Astrocyte (in vitro differentiated cells and primary cell): Measurements from ENCODE around the gene RPL37A. TPM values are rescaled to one million over a fixed set of nuclear protein-coding genes. Genes with fewer than 3 reads are reported as not detected.

Experiments used
- DNase-seq: peaks from one replicate; pipeline ENCODE4 v3.0.0-alpha.2; 2010; ENCODE audit warnings: low read depth
- FAIRE-seq: peaks from 2 replicates; lab custom pipeline; 2011; peaks lifted over from hg19 to GRCh38; lab: Jason Lieb, UNC
- H2AFZ ChIP-seq: 2 replicates; pipeline ENCODE4 v1.6.0; 2012; ENCODE audit warnings: low read depth, low read length, inconsistent platforms
- H3K27ac ChIP-seq: 2 replicates; pipeline ENCODE4 v1.5.1; 2011; ENCODE audit warnings: low read depth, low read length, inconsistent platforms
- H3K27me3 ChIP-seq: 2 replicates; pipeline ENCODE4 v1.6.0; 2011; ENCODE audit warnings: low read length, inconsistent platforms; ENCODE audit not compliant: insufficient read depth
- H3K36me3 ChIP-seq: 2 replicates; pipeline ENCODE4 v1.5.1; 2011; ENCODE audit warnings: low read length, inconsistent platforms; ENCODE audit not compliant: insufficient read depth
- H3K4me1 ChIP-seq: 2 replicates; pipeline ENCODE4 v1.5.1; 2011; ENCODE audit warnings: low read length, inconsistent platforms; ENCODE audit not compliant: insufficient read depth
- H3K4me2 ChIP-seq: 2 replicates; pipeline ENCODE4 v1.6.0; 2012; ENCODE audit warnings: low read length, inconsistent platforms
- H3K4me3 ChIP-seq: 2 replicates; pipeline ENCODE4 v1.5.1; 2011; ENCODE audit warnings: low read depth, mild to moderate bottlenecking, low read length, inconsistent platforms; ENCODE audit not compliant: insufficient read depth
- H3K79me2 ChIP-seq: 2 replicates; pipeline ENCODE4 v1.6.0; 2012; ENCODE audit warnings: mild to moderate bottlenecking, low read length, inconsistent platforms; ENCODE audit not compliant: insufficient read depth
- H3K9ac ChIP-seq: 2 replicates; pipeline ENCODE4 v1.6.0; 2012; ENCODE audit warnings: mild to moderate bottlenecking, low read length, inconsistent platforms
- H3K9me3 ChIP-seq: 2 replicates; pipeline ENCODE4 v1.5.1; 2012; ENCODE audit warnings: low read depth, mild to moderate bottlenecking, low read length, inconsistent platforms; ENCODE audit not compliant: insufficient read depth
- H4K20me1 ChIP-seq: 2 replicates; pipeline ENCODE4 v1.6.0; 2012; ENCODE audit warnings: low read length, inconsistent platforms; ENCODE audit not compliant: insufficient read depth
- H3K27ac Mint-ChIP-seq: one replicate; pipeline ENCODE4 v1.8.0; 2021; ENCODE audit warnings: mild to moderate bottlenecking, mixed read lengths; ENCODE audit not compliant: unreplicated experiment
- H3K27me3 Mint-ChIP-seq: one replicate; pipeline ENCODE4 v1.8.0; 2021; ENCODE audit warnings: low read depth, mixed read lengths; ENCODE audit not compliant: unreplicated experiment
- H3K36me3 Mint-ChIP-seq: one replicate; pipeline ENCODE4 v1.8.0; 2021; ENCODE audit warnings: low read depth, mixed read lengths; ENCODE audit not compliant: unreplicated experiment
- H3K4me1 Mint-ChIP-seq: one replicate; pipeline ENCODE4 v1.8.0; 2021; ENCODE audit warnings: low read depth, mixed read lengths; ENCODE audit not compliant: unreplicated experiment
- H3K4me3 Mint-ChIP-seq: one replicate; pipeline ENCODE4 v1.8.0; 2021; ENCODE audit warnings: mild to moderate bottlenecking, moderate library complexity, mixed read lengths; ENCODE audit not compliant: unreplicated experiment
- H3K9me3 Mint-ChIP-seq: one replicate; pipeline ENCODE4 v1.8.0; 2021; ENCODE audit warnings: mild to moderate bottlenecking, mixed read lengths; ENCODE audit not compliant: unreplicated experiment
- CTCF ChIP-seq: IDR thresholded peaks from 2 replicates; pipeline ENCODE4 v1.5.1; 2011; ENCODE audit warnings: low read depth, mild to moderate bottlenecking, inconsistent platforms, low read length, moderate library complexity; ENCODE audit not compliant: insufficient read depth
- EZH2 ChIP-seq: IDR thresholded peaks from 2 replicates; pipeline ENCODE4 v1.6.1; 2012; ENCODE audit warnings: mild to moderate bottlenecking, low read length, inconsistent platforms; ENCODE audit not compliant: insufficient read depth
- total RNA-seq: library from RNA; stranded (reverse); gene quantifications from 2 replicates; pipeline ENCODE4 v1.2.1, GENCODE V29; 2021

Gene RPL37A
- total RNA-seq, 1 donor from 2014 or later = 2,632 TPM

- H3K9ac ChIP-seq = peak overlapping the region; percentile 99
- Mint-ChIP-seq H3K9me3 (no peaks in the 10 kb centered on the region), H3K27ac (peak overlapping the region; percentile 94), H3K4me1 (peaks cover 50% of the 10 kb centered on the region), H3K4me3 (peak overlapping the region; percentile 94), H3K36me3 (peaks cover 23% of the 10 kb centered on the region), H3K27me3 (no peaks in the 10 kb centered on the region)
- no peak for FAIRE-seq
- H3K27ac ChIP-seq = peak overlapping the region; percentile 83
- H3K27me3 ChIP-seq = no peaks in the 10 kb centered on the region
- peak overlapping the region; percentile 90 for H2AFZ ChIP-seq
- H3K4me3 ChIP-seq = peak overlapping the region; percentile 99
- H4K20me1 ChIP-seq = peaks cover 38% of the 10 kb centered on the region
- no peaks in the 10 kb centered on the region for H3K9me3 ChIP-seq
- no peak for DNase-seq
- peaks cover 54% of the 10 kb centered on the region for H3K4me1 ChIP-seq
- peaks cover 34% of the 10 kb centered on the region for H3K36me3 ChIP-seq
- H3K4me2 ChIP-seq = peak overlapping the region; percentile 91
- TF ChIP-seq EZH2 (no peak), CTCF (no peak)
- peaks cover 54% of the 10 kb centered on the region for H3K79me2 ChIP-seq
These were observed 1.1 kb upstream of the RPL37A start for GRCh38 chr2:216497382-216498069.

GRCh38 chr2:216498070-216498378 is 620 bp upstream of the RPL37A start:
- FAIRE-seq (no peak), DNase-seq (no peak)
- Histone ChIP-seq H3K9me3 (no peaks in the 10 kb centered on the region), H3K4me1 (peaks cover 49% of the 10 kb centered on the region), H3K79me2 (peaks cover 59% of the 10 kb centered on the region), H3K36me3 (peaks cover 39% of the 10 kb centered on the region), H3K4me2 (peak overlapping the region; percentile 91), H3K27me3 (no peaks in the 10 kb centered on the region), H4K20me1 (peaks cover 43% of the 10 kb centered on the region), H3K4me3 (peak overlapping the region; percentile 99), H2AFZ (peak overlapping the region; percentile 90), H3K27ac (peak overlapping the region; percentile 83), H3K9ac (peak overlapping the region; percentile 99)
- TF ChIP-seq EZH2 = no peak
- no peak for TF ChIP-seq CTCF
- peaks cover 27% of the 10 kb centered on the region for H3K36me3 Mint-ChIP-seq
- no peaks in the 10 kb centered on the region for H3K9me3 Mint-ChIP-seq
- H3K27ac Mint-ChIP-seq = peak overlapping the region; percentile 94
- H3K4me3 Mint-ChIP-seq = peak overlapping the region; percentile 94
- H3K4me1 Mint-ChIP-seq = peaks cover 50% of the 10 kb centered on the region
- H3K27me3 Mint-ChIP-seq = no peaks in the 10 kb centered on the region

- H3K27me3 Mint-ChIP-seq = no peaks in the 10 kb centered on the region
- Histone ChIP-seq H3K4me2 (peak overlapping the region; percentile 91), H3K9me3 (no peaks in the 10 kb centered on the region), H3K4me3 (peak overlapping the region; percentile 99), H3K27ac (peak overlapping the region; percentile 83), H2AFZ (no peak overlapping the region), H3K9ac (peak overlapping the region; percentile 99), H4K20me1 (peaks cover 60% of the 10 kb centered on the region), H3K4me1 (peaks cover 40% of the 10 kb centered on the region), H3K79me2 (peaks cover 68% of the 10 kb centered on the region), H3K27me3 (no peaks in the 10 kb centered on the region), H3K36me3 (peaks cover 56% of the 10 kb centered on the region)
- H3K36me3 Mint-ChIP-seq = peaks cover 38% of the 10 kb centered on the region
- H3K27ac Mint-ChIP-seq = peak overlapping the region; percentile 94
- no peaks in the 10 kb centered on the region for H3K9me3 Mint-ChIP-seq
- FAIRE-seq (no peak), DNase-seq (no peak)
- peaks cover 49% of the 10 kb centered on the region for H3K4me1 Mint-ChIP-seq
- peak overlapping the region; percentile 94 for H3K4me3 Mint-ChIP-seq
- no peak for TF ChIP-seq CTCF
- no peak for TF ChIP-seq EZH2
These were observed 1.1 kb downstream of the RPL37A start for GRCh38 chr2:216499641-216500218.
